Neutrophil (primary cell): ENCODE results near the gene SNTG2.

Experiments
- H3K27ac ChIP-seq: fragments of 200-600 bp; sonication (generic); 2 replicates; pipeline ENCODE4 v1.5.1; 2016; ENCODE audit warnings: mild to moderate bottlenecking, moderate library complexity
- H3K27me3 ChIP-seq: fragments of 200-600 bp; sonication (generic); 2 replicates; pipeline ENCODE4 v1.6.0; 2016; ENCODE audit warnings: mild to moderate bottlenecking
- H3K36me3 ChIP-seq: fragments of 200-600 bp; sonication (generic); 2 replicates; pipeline ENCODE4 v1.5.1; 2017
- H3K4me1 ChIP-seq, 2 experiments: fragments of 200-600 bp in 1 of 2; sonication (generic) in 1 of 2; 1 replicate in 1 of 2; 2 replicates in 1 of 2; pipeline versions ENCODE4 v1.5.1 to v1.6.1; 2013 to 2016; ENCODE audit warnings: low read depth in 1 of 2, low read length in 1 of 2, mild to moderate bottlenecking in 1 of 2, moderate library complexity in 1 of 2; ENCODE audit not compliant: control insufficient read depth in 1 of 2, insufficient read depth in 1 of 2
- H3K4me3 ChIP-seq, 2 experiments: fragments of 200-600 bp in 1 of 2; sonication (generic) in 1 of 2; 1 replicate in 1 of 2; 2 replicates in 1 of 2; pipeline ENCODE4 v1.5.1; 2013 to 2016; ENCODE audit warnings: low read depth in 1 of 2, low read length in 1 of 2, mild to moderate bottlenecking in 1 of 2, moderate library complexity in 1 of 2
- H3K9me3 ChIP-seq: fragments of 200-600 bp; sonication (generic); 2 replicates; pipeline ENCODE4 v1.5.1; 2016
- TF ChIP-seq, protein P1 (sequence below): fragments of 200-600 bp; sonication (generic); IDR thresholded peaks from 2 replicates; pipeline ENCODE4 v1.5.1; 2016; ENCODE audit warnings: antibody characterized with exemption

Gene SNTG2

DNA sequence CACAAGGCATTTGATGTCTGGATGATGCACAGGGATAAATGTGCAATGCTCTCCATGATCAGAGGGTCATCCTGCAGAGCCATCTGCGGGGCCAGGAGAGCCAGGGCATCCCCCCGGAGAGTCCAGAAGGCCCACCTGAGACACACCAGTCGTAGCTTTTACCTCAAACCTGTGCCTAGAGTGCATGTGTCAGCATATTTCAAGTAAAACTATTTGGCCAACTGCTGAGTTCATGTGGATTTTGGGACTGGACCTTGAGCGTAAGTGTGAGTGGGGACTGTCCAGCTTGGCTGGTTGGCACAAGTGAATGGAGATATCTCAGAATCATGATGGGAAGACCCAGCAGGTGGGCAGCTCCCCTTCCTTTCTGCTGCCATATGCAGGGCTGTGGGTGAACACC, 314.8 kb downstream of the SNTG2 start:
- H3K4me1 ChIP-seq, result no peaks in the 10 kb centered on the region
- H3K9me3 ChIP-seq, result no peaks in the 10 kb centered on the region
- TF ChIP-seq, protein P1, sequence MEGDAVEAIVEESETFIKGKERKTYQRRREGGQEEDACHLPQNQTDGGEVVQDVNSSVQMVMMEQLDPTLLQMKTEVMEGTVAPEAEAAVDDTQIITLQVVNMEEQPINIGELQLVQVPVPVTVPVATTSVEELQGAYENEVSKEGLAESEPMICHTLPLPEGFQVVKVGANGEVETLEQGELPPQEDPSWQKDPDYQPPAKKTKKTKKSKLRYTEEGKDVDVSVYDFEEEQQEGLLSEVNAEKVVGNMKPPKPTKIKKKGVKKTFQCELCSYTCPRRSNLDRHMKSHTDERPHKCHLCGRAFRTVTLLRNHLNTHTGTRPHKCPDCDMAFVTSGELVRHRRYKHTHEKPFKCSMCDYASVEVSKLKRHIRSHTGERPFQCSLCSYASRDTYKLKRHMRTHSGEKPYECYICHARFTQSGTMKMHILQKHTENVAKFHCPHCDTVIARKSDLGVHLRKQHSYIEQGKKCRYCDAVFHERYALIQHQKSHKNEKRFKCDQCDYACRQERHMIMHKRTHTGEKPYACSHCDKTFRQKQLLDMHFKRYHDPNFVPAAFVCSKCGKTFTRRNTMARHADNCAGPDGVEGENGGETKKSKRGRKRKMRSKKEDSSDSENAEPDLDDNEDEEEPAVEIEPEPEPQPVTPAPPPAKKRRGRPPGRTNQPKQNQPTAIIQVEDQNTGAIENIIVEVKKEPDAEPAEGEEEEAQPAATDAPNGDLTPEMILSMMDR, result no peak
- H3K4me3 ChIP-seq, result no peak overlapping the region
- H3K27ac ChIP-seq, result no peak overlapping the region
- no peaks in the 10 kb centered on the region for H3K27me3 ChIP-seq
- H3K36me3 ChIP-seq, result no peaks in the 10 kb centered on the region

DNA sequence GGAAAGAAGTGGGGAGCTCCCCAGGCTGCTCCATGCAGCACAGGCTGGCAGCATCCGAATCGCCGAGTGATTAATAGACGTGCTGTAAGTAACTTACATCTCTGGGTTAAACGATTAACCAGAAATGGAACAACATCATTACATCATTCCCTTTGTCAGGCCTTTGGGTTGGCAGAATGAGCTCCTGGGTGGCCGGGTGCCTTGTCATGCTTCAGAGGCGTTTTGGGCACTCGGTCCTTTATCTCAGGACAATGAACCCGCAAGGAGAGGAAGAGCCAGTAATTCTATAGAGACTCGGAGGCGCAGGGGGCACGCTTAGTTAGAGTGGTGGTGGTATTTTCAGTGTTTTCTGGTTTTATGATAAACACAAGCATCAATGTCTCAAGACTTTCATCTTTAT, 315.7 kb downstream of the SNTG2 start:
- H3K36me3 ChIP-seq, result no peaks in the 10 kb centered on the region
- no peaks in the 10 kb centered on the region for H3K4me1 ChIP-seq
- TF ChIP-seq, protein P1, result no peak
- no peak overlapping the region for H3K4me3 ChIP-seq
- no peaks in the 10 kb centered on the region for H3K27me3 ChIP-seq
- no peaks in the 10 kb centered on the region for H3K9me3 ChIP-seq
- H3K27ac ChIP-seq, result no peak overlapping the region

DNA sequence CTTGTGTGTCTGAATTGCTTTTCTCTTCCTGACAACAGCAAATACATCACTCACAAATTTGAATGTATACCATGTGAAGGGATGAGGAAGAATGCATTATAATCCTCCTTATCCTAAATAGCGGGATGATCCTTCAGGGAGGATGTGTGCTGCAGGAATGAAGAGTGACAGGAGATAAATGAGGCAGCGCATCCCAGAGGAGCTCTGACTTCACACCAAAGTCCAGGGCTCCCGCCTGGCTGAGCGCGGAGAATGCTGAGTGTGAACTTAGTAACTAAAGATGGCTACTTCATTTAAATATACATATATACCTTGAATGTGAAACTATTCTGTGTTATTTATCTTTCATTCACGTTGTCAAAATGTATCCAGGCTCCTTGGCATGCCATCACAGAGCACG, 317.4 kb downstream of the SNTG2 start:
- H3K9me3 ChIP-seq, result no peaks in the 10 kb centered on the region
- TF ChIP-seq, protein P1, result no peak
- H3K27ac ChIP-seq, result no peak overlapping the region
- H3K27me3 ChIP-seq, result no peaks in the 10 kb centered on the region
- H3K4me1 ChIP-seq, result no peaks in the 10 kb centered on the region
- H3K4me3 ChIP-seq, result no peak overlapping the region
- H3K36me3 ChIP-seq, result no peaks in the 10 kb centered on the region

DNA sequence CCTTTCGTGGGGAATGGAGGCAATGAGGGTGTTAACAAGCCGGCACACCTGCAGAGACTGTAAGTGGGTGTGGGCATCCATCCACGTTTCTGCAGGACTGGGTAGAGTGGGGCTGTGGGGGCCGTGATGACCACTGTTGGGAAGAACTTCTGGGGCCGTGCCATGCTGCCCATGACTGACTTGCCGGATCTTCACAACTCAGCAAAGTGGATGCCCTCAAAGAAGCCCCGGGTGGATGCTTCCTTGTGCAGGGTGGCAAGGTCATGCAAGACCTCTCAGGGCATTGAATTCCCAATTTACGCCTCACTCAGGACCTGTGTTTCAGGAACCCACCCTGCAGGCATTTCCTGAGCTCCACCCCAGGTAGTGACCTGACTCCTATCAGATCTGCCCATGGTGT, 319.2 kb downstream of the SNTG2 start:
- TF ChIP-seq, protein P1, result no peak
- H3K36me3 ChIP-seq, result no peaks in the 10 kb centered on the region

DNA sequence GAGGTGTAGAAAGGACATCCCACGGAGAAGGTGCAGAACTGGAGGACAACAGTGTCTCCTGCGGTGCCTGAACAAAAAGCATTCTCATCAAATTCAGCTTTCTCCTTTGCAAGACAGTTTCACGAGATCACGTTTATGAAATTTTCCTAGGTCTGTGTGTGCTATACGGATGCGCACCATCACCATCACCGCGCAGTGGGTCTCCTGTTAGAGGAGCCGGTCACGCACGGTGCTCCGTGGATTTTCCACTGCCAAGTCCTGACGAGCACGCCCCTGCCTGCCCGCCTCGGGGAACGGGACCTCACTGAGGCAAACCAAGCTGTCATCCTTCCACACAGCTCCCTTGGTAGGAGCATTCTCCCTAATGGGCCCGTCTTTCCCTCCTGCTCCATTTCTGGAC, 322.2 kb downstream of the SNTG2 start:
- TF ChIP-seq, protein P1, result no peak
- Histone ChIP-seq H3K36me3 (no peaks in the 10 kb centered on the region), H3K9me3 (no peaks in the 10 kb centered on the region)

More for the DNA sequence above, 319.2 kb downstream of the SNTG2 start:
- Histone ChIP-seq H3K27me3 (no peaks in the 10 kb centered on the region), H3K4me3 (no peak overlapping the region), H3K4me1 (no peaks in the 10 kb centered on the region), H3K9me3 (no peaks in the 10 kb centered on the region), H3K27ac (no peak overlapping the region)

DNA sequence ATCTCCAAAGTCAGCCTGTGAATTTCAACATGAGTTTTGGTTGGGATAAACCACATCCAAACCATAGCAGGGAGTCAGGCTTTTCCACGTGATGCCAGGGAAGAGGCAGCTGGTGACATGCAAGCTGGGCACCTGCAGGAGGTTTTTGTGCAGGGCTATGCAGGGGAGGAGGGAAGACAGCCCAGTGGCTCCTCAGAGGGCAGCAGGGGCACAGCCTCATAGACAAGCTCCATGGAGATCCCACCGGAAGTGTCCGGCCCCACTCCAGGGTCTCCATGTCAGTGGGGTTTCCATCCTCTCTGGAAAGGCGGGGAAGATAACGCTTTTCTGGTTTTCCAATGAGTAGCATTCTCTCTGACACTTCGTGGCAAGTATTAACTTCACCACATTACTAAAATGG, 327.0 kb downstream of the SNTG2 start:
- Histone ChIP-seq H3K27me3 (no peaks in the 10 kb centered on the region), H3K27ac (no peak overlapping the region), H3K36me3 (no peaks in the 10 kb centered on the region), H3K4me1 (no peaks in the 10 kb centered on the region), H3K4me3 (no peak overlapping the region), H3K9me3 (no peaks in the 10 kb centered on the region)
- TF ChIP-seq, protein P1, result no peak

More for the DNA sequence above, 322.2 kb downstream of the SNTG2 start:
- no peak overlapping the region for H3K27ac ChIP-seq
- H3K27me3 ChIP-seq, result no peaks in the 10 kb centered on the region
- H3K4me3 ChIP-seq, result no peak overlapping the region
- no peaks in the 10 kb centered on the region for H3K4me1 ChIP-seq
